Pancreas (tissue), 10 donors: ENCODE data around the gene BCAM. TPM values are rescaled to one million over a fixed set of nuclear protein-coding genes. Genes with fewer than 3 reads are reported as not detected.

Source experiments
- ATAC-seq, 4 donors: fragments of 200-7000 bp; cut with Tn5 transposase; one replicate each; pipeline versions ENCODE4 v1.8.0 to v1.9.1; 2020; ENCODE audit warnings: mild to moderate bottlenecking in 4 of 4, moderate library complexity in 4 of 4
- DNase-seq, 6 donors: peaks; one replicate each; pipeline ENCODE4 v3.0.0-alpha.2; 2020
- FAIRE-seq: peaks from 2 replicates; lab custom pipeline; 2012; peaks lifted over from hg19 to GRCh38; lab: Jason Lieb, UNC
- H3K27ac ChIP-seq, 4 donors: fragments of 200-600 bp; sonication (generic); 1 replicate in 3 of 4; 2 replicates in 1 of 4; pipeline versions ENCODE4 v1.5.0 to v1.8.0; 2020
- H3K27me3 ChIP-seq, 4 donors: fragments of 200-600 bp; one replicate each; pipeline ENCODE4 v1.8.0; 2021
- H3K36me3 ChIP-seq, 3 donors: fragments of 200-600 bp; sonication (generic) in 1 of 3; one replicate each; pipeline versions ENCODE4 v1.5.0 to v1.8.0; 2020 to 2021
- H3K4me1 ChIP-seq, 3 donors: fragments of 200-600 bp; one replicate each; pipeline ENCODE4 v1.8.0; 2021
- H3K4me3 ChIP-seq, 4 donors: fragments of 200-600 bp; sonication (generic) in 2 of 4; one replicate each; pipeline versions ENCODE4 v1.5.0 to v1.8.0; 2020 to 2021
- H3K9me3 ChIP-seq, 4 donors: fragments of 200-600 bp; one replicate each; pipeline ENCODE4 v1.8.0; 2021
- CTCF ChIP-seq, 4 donors: fragments of 200-600 bp; sonication (generic) in 3 of 4; IDR thresholded peaks; one replicate each; pipeline versions ENCODE4 v1.5.0 to v1.8.0; 2021; ENCODE audit warnings: antibody characterized with exemption in 4 of 4
- WGBS, 2 donors: extraction: QIAGEN DNeasy Blood & Tissue Kit; methylation state at CpG; one replicate each; pipeline ENCODE4 v1.1.7; 2013; 5-methylcytosine and 5-hydroxymethylcytosine counted together
- intact Hi-C, 3 donors: fragments of 100-400 bp; cut with DNase I; formaldehyde crosslinking; loops; one replicate each; pipeline versions ENCODE4 v1.11.1 to v1.14.2; 2022
- polyA plus RNA-seq, 2 donors: library from polyadenylated mRNA; stranded (reverse); fragments of 200-250 nt; gene quantifications; one replicate each; pipeline ENCODE4 v1.2.3, GENCODE V29; 2013
- total RNA-seq, 6 donors: library from RNA; stranded (reverse); fragmentation: NEBNext Ultra II Directional in 4 of 6; extraction: Animal tissue kit (Norgen Biotek cat#: 25700) in 4 of 6; gene quantifications; one replicate each; pipeline versions ENCODE4 v1.2.1 to v1.2.4, GENCODE V29; 2021 to 2023
- donor health status: healthy with polysubstance abuse.
- donor health status: DM: no; HTN: no; CAD: no; lungs with moderate emphysema.
- donor health status: DM: no; HTN: no; CAD: no.
- donor health status: control.
- donor health status: control.
- donor health status: Bipolar disorder and iron deficiency.
- donor health status: DM: yes; HTN: yes; CAD: no.
- donor health status: DM: no; HTN: no; CAD: no.
- donor health status: DM: no; HTN: no; CAD: no.
- donor health status: DM: yes; HTN: yes; CAD: no.

BCAM gene
- total and polyA plus RNA-seq, 8 donors = 28.8 to 140 (median 51.5) TPM

GRCh38 chr19:44863990-44864389 lies 55.1 kb downstream of the BCAM start:
- no peaks in the 10 kb centered on the region for H3K27me3 ChIP-seq
- no peaks in the 10 kb centered on the region for H3K9me3 ChIP-seq
- no peak for TF ChIP-seq CTCF (IDR thresholded peaks at IDR 0.05)
- intact Hi-C loops = no loop called here
- no peak overlapping the region for H3K27ac ChIP-seq
- H3K4me1 ChIP-seq = peaks cover 0 to under 1% (median 0%) of the 10 kb centered on the region in 3 donors
- H3K4me3 ChIP-seq = no peak overlapping the region
- H3K36me3 ChIP-seq = peaks cover 0 to 6% (median 0%) of the 10 kb centered on the region in 3 donors
- no peak for ATAC-seq
- 84 to 93% methylated on average over 2 of the region's 2 CpGs for WGBS, 2 donors
- no peak for FAIRE-seq
- no peak for DNase-seq

DNA sequence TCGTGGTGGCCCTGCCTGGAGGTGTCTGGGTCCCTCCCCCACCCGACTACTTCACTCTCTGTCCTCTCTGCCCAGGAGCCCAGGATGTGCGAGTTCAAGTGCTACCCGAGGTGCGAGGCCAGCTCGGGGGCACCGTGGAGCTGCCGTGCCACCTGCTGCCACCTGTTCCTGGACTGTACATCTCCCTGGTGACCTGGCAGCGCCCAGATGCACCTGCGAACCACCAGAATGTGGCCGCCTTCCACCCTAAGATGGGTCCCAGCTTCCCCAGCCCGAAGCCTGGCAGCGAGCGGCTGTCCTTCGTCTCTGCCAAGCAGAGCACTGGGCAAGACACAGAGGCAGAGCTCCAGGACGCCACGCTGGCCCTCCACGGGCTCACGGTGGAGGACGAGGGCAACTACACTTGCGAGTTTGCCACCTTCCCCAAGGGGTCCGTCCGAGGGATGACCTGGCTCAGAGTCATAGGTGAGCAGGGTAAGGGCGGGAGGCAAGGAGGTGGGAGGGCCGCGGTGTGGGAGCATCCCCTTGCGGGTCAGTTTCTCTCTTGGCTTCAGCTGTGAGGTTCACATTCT lies 56.4 kb downstream of the BCAM start:
- DNase-seq (no peak), FAIRE-seq (no peak), ATAC-seq (no peak)
- Histone ChIP-seq H3K27ac (no peak overlapping the region), H3K27me3 (no peaks in the 10 kb centered on the region), H3K9me3 (no peaks in the 10 kb centered on the region), H3K4me1 (peaks cover 0 to 3% (median 0%) of the 10 kb centered on the region in 3 donors), H3K36me3 (peaks cover 0 to 6% (median 0%) of the 10 kb centered on the region in 3 donors), H3K4me3 (no peak overlapping the region)
- intact Hi-C loops = no loop called here
- WGBS, 2 donors = 94 to 95% methylated on average over 27 of the region's 27 CpGs
- TF ChIP-seq CTCF (IDR thresholded peaks at IDR 0.05) = no peak

DNA sequence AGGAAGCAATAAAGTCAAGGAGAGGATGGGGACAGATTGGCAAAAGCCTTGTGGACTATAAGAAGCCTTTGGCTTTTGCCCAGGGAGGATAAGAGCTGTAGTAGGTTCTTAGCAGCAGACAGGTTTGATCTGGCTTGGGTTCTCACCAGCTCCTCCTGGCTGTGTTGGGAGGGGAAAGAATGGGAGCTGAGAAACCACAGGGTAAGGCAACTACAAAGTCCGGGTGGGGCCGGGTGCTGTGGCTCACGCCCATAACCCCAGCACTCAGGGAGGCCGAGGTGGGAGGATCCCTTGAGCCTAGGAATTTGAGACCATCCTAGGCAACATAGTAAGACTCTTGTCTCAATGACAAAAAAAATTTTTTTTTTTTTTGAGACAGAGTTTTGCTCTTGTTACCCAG lies 57.8 kb downstream of the BCAM start:
- Histone ChIP-seq H3K27me3 (no peaks in the 10 kb centered on the region), H3K27ac (no peak overlapping the region), H3K9me3 (no peaks in the 10 kb centered on the region), H3K4me1 (peaks cover 0 to 3% (median 0%) of the 10 kb centered on the region in 3 donors), H3K36me3 (peaks cover 0 to 8% (median 0%) of the 10 kb centered on the region in 3 donors), H3K4me3 (no peak overlapping the region)
- no peak for DNase-seq
- no peak for FAIRE-seq
- 90 to 95% methylated on average over 4 of the region's 4 CpGs for WGBS, 2 donors
- ATAC-seq = no peak
- no peak for TF ChIP-seq CTCF (IDR thresholded peaks at IDR 0.05)
- intact Hi-C loops = no loop called here

GRCh38 chr19:44867578-44867977 lies 58.7 kb downstream of the BCAM start:
- intact Hi-C loops = no loop called here
- H3K4me3 ChIP-seq = no peak overlapping the region
- H3K27me3 ChIP-seq = no peaks in the 10 kb centered on the region
- ATAC-seq = no peak
- 87 to 90% methylated on average over 12 of the region's 12 CpGs for WGBS, 2 donors
- peak in 1 of 6 donors; percentile 54 for DNase-seq
- FAIRE-seq = no peak
- H3K9me3 ChIP-seq = no peaks in the 10 kb centered on the region
- TF ChIP-seq CTCF (IDR thresholded peaks at IDR 0.05) = no peak
- H3K36me3 ChIP-seq = peaks cover 0 to 15% (median 3%) of the 10 kb centered on the region in 3 donors
- peaks cover 0 to 3% (median 0%) of the 10 kb centered on the region in 3 donors for H3K4me1 ChIP-seq
- no peak overlapping the region for H3K27ac ChIP-seq
